ENCODE data around the gene GLUD1. TPM values are rescaled to one million over a fixed set of nuclear protein-coding genes. Genes with fewer than 3 reads are reported as not detected.
"Not testable (repeated sequence)": the region's sequence is repeated elsewhere in the genome, so short reads cannot be mapped to it uniquely, and the experiment has no call there.

GLUD1 gene
- total RNA-seq, 1 donor from 2014 or later = 96.6 TPM

DNA sequence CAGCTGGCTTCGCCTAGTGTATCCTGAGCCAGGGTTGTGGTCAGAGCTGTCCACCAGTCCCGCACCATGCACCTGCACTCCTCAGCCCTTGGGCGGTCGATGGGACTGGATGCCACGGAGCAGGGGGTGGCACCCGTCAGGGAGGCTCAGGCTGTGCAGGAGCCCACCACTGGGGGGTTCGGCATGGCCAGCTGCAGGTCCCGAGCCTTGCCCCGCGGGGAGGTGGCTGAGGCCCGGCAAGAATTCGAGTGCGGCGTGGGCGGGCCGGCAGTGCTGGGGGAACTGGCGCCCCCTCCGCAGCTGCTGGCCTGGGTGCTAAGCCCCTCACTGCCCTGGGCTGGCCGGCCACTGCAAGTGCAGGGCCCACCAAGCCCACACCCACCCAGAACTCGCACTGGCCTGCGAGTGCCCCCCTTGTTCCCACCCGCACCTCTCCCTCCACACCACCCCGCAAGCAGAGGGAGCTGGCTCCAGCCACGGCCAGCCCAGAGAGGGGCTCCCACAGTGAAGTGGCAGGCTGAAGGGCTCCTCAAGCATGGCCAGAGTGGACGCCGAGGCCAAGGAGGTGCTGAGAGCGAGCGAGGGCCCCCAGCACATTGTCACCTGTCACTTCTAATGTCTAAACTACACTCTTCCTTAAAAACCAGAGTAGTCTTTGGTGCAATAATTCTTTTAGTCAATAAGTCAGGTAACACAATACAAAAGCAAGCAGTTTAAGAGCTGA lies 63.6 kb downstream of the GLUD1 start:
- Mint-ChIP-seq H3K36me3 (ENCODE audit: low read depth, unreplicated experiment) (no peaks in the 10 kb centered on the region), H3K4me1 (ENCODE audit: low read depth, unreplicated experiment) (no peaks in the 10 kb centered on the region), H3K27ac (ENCODE audit: unreplicated experiment) (no peak overlapping the region), H3K9me3 (ENCODE audit: unreplicated experiment) (no peaks in the 10 kb centered on the region), H3K4me3 (ENCODE audit: unreplicated experiment) (no peak overlapping the region), H3K27me3 (ENCODE audit: low read depth, unreplicated experiment) (peaks cover 3% of the 10 kb centered on the region)
- DNase-seq (ENCODE audit: low read depth) (no peak), FAIRE-seq (no peak)
- no peaks in the 10 kb centered on the region for H3K4me1 ChIP-seq (ENCODE audit: insufficient read depth, low read length)
- H3K79me2 ChIP-seq (ENCODE audit: insufficient read depth, low read length) = no peaks in the 10 kb centered on the region
- no peak overlapping the region for H2AFZ ChIP-seq (ENCODE audit: low read depth, low read length)
- no peak for TF ChIP-seq EZH2 (IDR thresholded peaks at IDR 0.05; ENCODE audit: insufficient read depth, low read length)
- TF ChIP-seq, protein P1, sequence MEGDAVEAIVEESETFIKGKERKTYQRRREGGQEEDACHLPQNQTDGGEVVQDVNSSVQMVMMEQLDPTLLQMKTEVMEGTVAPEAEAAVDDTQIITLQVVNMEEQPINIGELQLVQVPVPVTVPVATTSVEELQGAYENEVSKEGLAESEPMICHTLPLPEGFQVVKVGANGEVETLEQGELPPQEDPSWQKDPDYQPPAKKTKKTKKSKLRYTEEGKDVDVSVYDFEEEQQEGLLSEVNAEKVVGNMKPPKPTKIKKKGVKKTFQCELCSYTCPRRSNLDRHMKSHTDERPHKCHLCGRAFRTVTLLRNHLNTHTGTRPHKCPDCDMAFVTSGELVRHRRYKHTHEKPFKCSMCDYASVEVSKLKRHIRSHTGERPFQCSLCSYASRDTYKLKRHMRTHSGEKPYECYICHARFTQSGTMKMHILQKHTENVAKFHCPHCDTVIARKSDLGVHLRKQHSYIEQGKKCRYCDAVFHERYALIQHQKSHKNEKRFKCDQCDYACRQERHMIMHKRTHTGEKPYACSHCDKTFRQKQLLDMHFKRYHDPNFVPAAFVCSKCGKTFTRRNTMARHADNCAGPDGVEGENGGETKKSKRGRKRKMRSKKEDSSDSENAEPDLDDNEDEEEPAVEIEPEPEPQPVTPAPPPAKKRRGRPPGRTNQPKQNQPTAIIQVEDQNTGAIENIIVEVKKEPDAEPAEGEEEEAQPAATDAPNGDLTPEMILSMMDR (IDR thresholded peaks at IDR 0.05; ENCODE audit: insufficient read depth, low read depth, low read length) = no peak
- H3K36me3 ChIP-seq (ENCODE audit: insufficient read depth, low read length) = no peaks in the 10 kb centered on the region
- no peak overlapping the region for H3K9ac ChIP-seq (ENCODE audit: low read length)
- no peak overlapping the region for H3K27ac ChIP-seq (ENCODE audit: low read depth, low read length)
- no peak overlapping the region for H3K4me2 ChIP-seq (ENCODE audit: low read length)
- H4K20me1 ChIP-seq (ENCODE audit: insufficient read depth, low read length) = no peaks in the 10 kb centered on the region
- peaks cover 4% of the 10 kb centered on the region for H3K9me3 ChIP-seq (ENCODE audit: insufficient read depth, low read depth, low read length)
- H3K27me3 ChIP-seq (ENCODE audit: insufficient read depth, low read length) = no peaks in the 10 kb centered on the region
- no peak overlapping the region for H3K4me3 ChIP-seq (ENCODE audit: insufficient read depth, low read depth, low read length)

DNA sequence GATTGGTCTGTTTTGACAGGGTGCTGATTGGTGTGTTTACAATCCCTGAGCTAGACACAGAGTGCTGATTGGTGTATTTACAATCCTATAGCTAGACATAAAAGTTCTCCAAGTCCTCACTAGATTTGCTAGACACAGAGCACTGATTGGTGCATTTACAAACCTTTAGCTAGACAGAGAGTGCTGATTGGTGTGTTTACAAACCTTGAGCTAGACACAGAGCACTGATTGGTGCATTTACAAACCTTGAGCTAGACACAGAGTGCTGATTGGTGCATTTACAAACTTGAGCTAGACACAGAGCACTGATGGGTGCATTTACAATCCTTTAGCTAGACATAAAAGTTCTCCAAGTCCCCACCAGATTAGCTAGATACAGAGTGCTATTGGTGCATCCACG lies 64.2 kb downstream of the GLUD1 start:
- not testable (repeated sequence) for H3K4me2 ChIP-seq (ENCODE audit: low read length); H3K27me3 Mint-ChIP-seq (ENCODE audit: low read depth, unreplicated experiment); H3K4me1 Mint-ChIP-seq (ENCODE audit: low read depth, unreplicated experiment)

DNA sequence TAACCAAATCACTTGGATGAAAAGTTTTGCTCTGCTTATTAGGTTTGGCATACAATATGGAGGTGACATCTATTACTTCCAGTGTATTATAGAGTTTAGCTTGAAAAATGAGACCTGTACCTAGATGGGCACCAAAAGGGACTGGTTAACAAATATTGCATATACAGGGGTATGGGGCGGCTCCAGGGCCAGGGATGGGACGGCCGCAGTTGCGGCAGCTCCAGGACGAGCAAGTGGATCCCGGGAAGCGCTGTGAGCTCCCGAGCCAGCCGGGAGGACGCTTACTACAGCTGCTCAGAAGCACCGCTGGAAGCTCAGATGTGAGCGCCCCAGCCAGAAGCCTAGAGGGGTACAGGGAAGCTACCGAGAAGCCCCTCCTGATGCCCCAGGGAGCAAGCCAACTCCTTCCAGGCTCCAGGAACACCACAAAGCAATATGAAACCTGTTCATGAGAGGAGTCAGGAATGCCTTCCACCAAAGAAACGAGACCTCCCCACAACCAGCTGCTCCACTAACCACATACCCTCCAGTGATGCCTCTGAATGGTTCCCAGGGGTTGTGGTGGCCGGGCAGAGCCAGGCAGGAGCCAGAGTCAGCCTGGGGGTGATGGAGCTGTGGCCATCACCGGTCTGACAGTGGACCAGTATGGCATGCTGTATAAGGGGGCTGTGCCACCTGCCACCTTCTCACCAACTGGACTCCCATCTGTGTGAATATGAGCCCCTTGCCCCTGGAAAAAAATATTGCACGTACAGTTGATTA lies 67.7 kb downstream of the GLUD1 start:
- H3K4me1 Mint-ChIP-seq (ENCODE audit: low read depth, unreplicated experiment) = peaks cover 11% of the 10 kb centered on the region
- H3K27ac ChIP-seq (ENCODE audit: low read depth, low read length); H3K4me2 ChIP-seq (ENCODE audit: low read length); H3K4me3 Mint-ChIP-seq (ENCODE audit: unreplicated experiment); H4K20me1 ChIP-seq (ENCODE audit: insufficient read depth, low read length); H3K27ac Mint-ChIP-seq (ENCODE audit: unreplicated experiment); H3K79me2 ChIP-seq (ENCODE audit: insufficient read depth, low read length); H3K9me3 ChIP-seq (ENCODE audit: insufficient read depth, low read depth, low read length); H3K9me3 Mint-ChIP-seq (ENCODE audit: unreplicated experiment); H3K9ac ChIP-seq (ENCODE audit: low read length); H3K4me3 ChIP-seq (ENCODE audit: insufficient read depth, low read depth, low read length); FAIRE-seq; DNase-seq (ENCODE audit: low read depth); H3K27me3 Mint-ChIP-seq (ENCODE audit: low read depth, unreplicated experiment); H3K36me3 Mint-ChIP-seq (ENCODE audit: low read depth, unreplicated experiment); H3K4me1 ChIP-seq (ENCODE audit: insufficient read depth, low read length); H3K27me3 ChIP-seq (ENCODE audit: insufficient read depth, low read length); H3K36me3 ChIP-seq (ENCODE audit: insufficient read depth, low read length); H2AFZ ChIP-seq (ENCODE audit: low read depth, low read length): not testable (repeated sequence)

More for the DNA sequence above, 64.2 kb downstream of the GLUD1 start:
- not testable (repeated sequence) for H3K79me2 ChIP-seq (ENCODE audit: insufficient read depth, low read length); H3K36me3 ChIP-seq (ENCODE audit: insufficient read depth, low read length); H3K9me3 ChIP-seq (ENCODE audit: insufficient read depth, low read depth, low read length); H3K36me3 Mint-ChIP-seq (ENCODE audit: low read depth, unreplicated experiment); H3K27me3 ChIP-seq (ENCODE audit: insufficient read depth, low read length); DNase-seq (ENCODE audit: low read depth); H2AFZ ChIP-seq (ENCODE audit: low read depth, low read length); H3K4me3 Mint-ChIP-seq (ENCODE audit: unreplicated experiment); H3K27ac Mint-ChIP-seq (ENCODE audit: unreplicated experiment); H3K9ac ChIP-seq (ENCODE audit: low read length); H3K4me3 ChIP-seq (ENCODE audit: insufficient read depth, low read depth, low read length); H3K27ac ChIP-seq (ENCODE audit: low read depth, low read length); H3K9me3 Mint-ChIP-seq (ENCODE audit: unreplicated experiment); H3K4me1 ChIP-seq (ENCODE audit: insufficient read depth, low read length); FAIRE-seq; H4K20me1 ChIP-seq (ENCODE audit: insufficient read depth, low read length)

DNA sequence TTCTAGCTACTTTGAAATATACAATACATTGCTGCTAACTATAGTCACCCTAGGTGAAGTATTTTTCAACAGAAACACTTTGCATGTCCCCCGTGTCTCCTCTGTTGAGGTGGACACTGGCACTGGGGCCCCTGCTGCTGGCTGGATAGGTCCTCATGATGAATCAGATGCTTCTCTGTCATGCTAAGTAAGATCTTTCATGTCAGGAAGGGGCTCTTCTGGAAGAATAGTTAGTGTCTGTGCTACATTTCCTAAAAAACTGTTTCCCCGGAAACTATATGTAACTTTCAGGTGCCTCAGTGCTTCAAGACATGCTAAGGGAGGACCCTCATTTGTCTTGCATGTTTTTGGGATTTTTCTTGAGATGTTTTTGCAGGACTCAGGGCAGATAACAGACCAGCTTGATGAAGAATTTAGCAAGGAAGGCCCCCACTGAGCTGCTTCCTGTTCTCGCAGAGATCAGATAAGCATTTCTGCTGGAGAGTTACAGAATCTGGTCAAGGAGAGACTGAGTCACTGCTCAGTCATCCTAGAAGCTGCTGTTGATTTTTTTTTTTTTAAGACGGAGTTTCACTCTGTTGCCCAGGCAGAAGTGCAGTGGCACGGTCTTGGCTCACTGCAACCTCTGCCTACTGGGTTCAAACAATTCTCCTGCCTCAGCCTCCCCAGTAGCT lies 69.2 kb downstream of the GLUD1 start:
- DNase-seq (ENCODE audit: low read depth) = peak; percentile 80
- peaks cover 11% of the 10 kb centered on the region for H3K4me1 Mint-ChIP-seq (ENCODE audit: low read depth, unreplicated experiment)
- FAIRE-seq; H3K9me3 Mint-ChIP-seq (ENCODE audit: unreplicated experiment); H3K27me3 Mint-ChIP-seq (ENCODE audit: low read depth, unreplicated experiment); H3K79me2 ChIP-seq (ENCODE audit: insufficient read depth, low read length); H3K4me1 ChIP-seq (ENCODE audit: insufficient read depth, low read length); H3K4me3 ChIP-seq (ENCODE audit: insufficient read depth, low read depth, low read length); H4K20me1 ChIP-seq (ENCODE audit: insufficient read depth, low read length); H3K36me3 ChIP-seq (ENCODE audit: insufficient read depth, low read length); H3K9me3 ChIP-seq (ENCODE audit: insufficient read depth, low read depth, low read length); H3K9ac ChIP-seq (ENCODE audit: low read length); H3K36me3 Mint-ChIP-seq (ENCODE audit: low read depth, unreplicated experiment); H2AFZ ChIP-seq (ENCODE audit: low read depth, low read length); H3K27me3 ChIP-seq (ENCODE audit: insufficient read depth, low read length); H3K4me3 Mint-ChIP-seq (ENCODE audit: unreplicated experiment): not testable (repeated sequence)
- Histone ChIP-seq H3K27ac (ENCODE audit: low read depth, low read length) (peak overlapping the region; percentile 44), H3K4me2 (ENCODE audit: low read length) (peak overlapping the region; percentile 73)
- H3K27ac Mint-ChIP-seq (ENCODE audit: unreplicated experiment) = peak overlapping the region; percentile 78

DNA sequence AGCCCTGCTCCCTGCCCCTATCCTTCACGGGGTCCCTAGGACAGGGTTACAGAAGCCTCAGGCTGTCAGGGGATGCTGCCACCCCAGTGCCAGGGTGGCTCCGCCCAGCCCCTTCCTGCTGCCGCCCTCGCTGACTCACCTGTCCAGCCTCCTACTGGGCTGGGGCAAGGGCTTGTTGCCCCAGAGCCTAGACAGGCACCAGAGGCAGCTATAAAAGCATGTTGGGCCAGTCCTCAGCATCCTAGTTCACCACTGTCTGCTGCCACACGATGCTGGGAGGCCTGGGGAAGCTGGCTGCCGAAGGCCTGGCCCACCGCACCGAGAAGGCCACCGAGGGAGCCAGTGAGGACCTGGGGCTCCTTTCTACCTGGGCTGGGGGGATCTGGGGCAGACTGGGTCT lies 74.6 kb downstream of the GLUD1 start, which contains the start of gene FAM25A:
TSS of gene FAM25A (plus strand) at position 239 of the 400 bp plus-strand sequence. CDS start at position 270, 31 bp downstream.
- H3K27ac ChIP-seq (ENCODE audit: low read depth, low read length); H3K9me3 Mint-ChIP-seq (ENCODE audit: unreplicated experiment); H3K4me2 ChIP-seq (ENCODE audit: low read length); H3K27ac Mint-ChIP-seq (ENCODE audit: unreplicated experiment); H4K20me1 ChIP-seq (ENCODE audit: insufficient read depth, low read length); H3K4me1 Mint-ChIP-seq (ENCODE audit: low read depth, unreplicated experiment); H3K36me3 ChIP-seq (ENCODE audit: insufficient read depth, low read length); H3K9ac ChIP-seq (ENCODE audit: low read length); H3K9me3 ChIP-seq (ENCODE audit: insufficient read depth, low read depth, low read length); H3K79me2 ChIP-seq (ENCODE audit: insufficient read depth, low read length); H3K4me1 ChIP-seq (ENCODE audit: insufficient read depth, low read length); FAIRE-seq; H3K27me3 ChIP-seq (ENCODE audit: insufficient read depth, low read length); H3K27me3 Mint-ChIP-seq (ENCODE audit: low read depth, unreplicated experiment); H3K4me3 ChIP-seq (ENCODE audit: insufficient read depth, low read depth, low read length); H3K4me3 Mint-ChIP-seq (ENCODE audit: unreplicated experiment); DNase-seq (ENCODE audit: low read depth); H2AFZ ChIP-seq (ENCODE audit: low read depth, low read length); H3K36me3 Mint-ChIP-seq (ENCODE audit: low read depth, unreplicated experiment): not testable (repeated sequence)

Measured in astrocyte (in vitro differentiated cells and primary cell).